IMR-90 (cell line): ENCODE data around the gene ROBO1. TPM values are rescaled to one million over a fixed set of nuclear protein-coding genes. Genes with fewer than 3 reads are reported as not detected.
"Not testable (repeated sequence)": the region's sequence is repeated elsewhere in the genome, so short reads cannot be mapped to it uniquely, and the experiment has no call there.

ENCODE experiments used
- ATAC-seq: fragments of 200-7000 bp; cut with Tn5 transposase; 2 replicates; pipeline ENCODE4 v1.9.1; 2020; ENCODE audit warnings: low read depth, mild to moderate bottlenecking, moderate library complexity
- BruUV-seq: library from RNA; stranded (reverse); fragments of 400-500 nt; replicated peaks from 2 replicates; lab custom pipeline; 2021; lab: Mats Ljungman, UMichigan
- CTCF ChIA-PET: fragments of 300-600 bp; formaldehyde crosslinking; extraction: SDS; loops from one replicate; lab custom pipeline; 2021; ENCODE audit warnings: antibody characterized with exemption; lab: Yijun Ruan, JAX
- POLR2A ChIA-PET: fragments of 300-600 bp; sonication (Branson Sonifier 250); formaldehyde crosslinking; loops from one replicate; lab custom pipeline; 2022; ENCODE audit warnings: antibody characterized with exemption; ENCODE audit not compliant: unreplicated experiment; lab: Charles Lee
- DNase-seq: peaks from one replicate; pipeline ENCODE4 v3.0.0; 2013
- H2AFZ ChIP-seq: replicated peaks from 2 replicates; pipeline ENCODE3; 2013; ENCODE audit warnings: low read length, mild to moderate bottlenecking; ENCODE audit not compliant: poor library complexity
- H2AK5ac ChIP-seq: 2 replicates; pipeline ENCODE4 v1.6.1; 2013; ENCODE audit warnings: low read depth, low read length, inconsistent platforms
- H2AK9ac ChIP-seq: replicated peaks from 2 replicates; pipeline ENCODE3; 2013; ENCODE audit warnings: mild to moderate bottlenecking, low read depth, low read length, moderate library complexity; ENCODE audit not compliant: poor library complexity
- H2BK120ac ChIP-seq: 2 replicates; pipeline ENCODE4 v1.6.1; 2013; ENCODE audit warnings: low read depth, low read length, inconsistent platforms
- H2BK15ac ChIP-seq: 3 replicates; pipeline ENCODE4 v1.6.1; 2013; ENCODE audit warnings: low read depth, low read length, inconsistent platforms
- H2BK20ac ChIP-seq: 2 replicates; pipeline ENCODE4 v1.6.1; 2013; ENCODE audit warnings: low read depth, mild to moderate bottlenecking, inconsistent platforms, low read length, moderate library complexity
- H2BK5ac ChIP-seq: 2 replicates; pipeline ENCODE4 v1.6.1; 2013; ENCODE audit warnings: mild to moderate bottlenecking, low read depth, low read length, inconsistent platforms; ENCODE audit not compliant: poor library complexity, severe bottlenecking
- H3K14ac ChIP-seq: replicated peaks from 2 replicates; pipeline ENCODE4 v1.6.1; 2013; ENCODE audit warnings: low read depth, low read length, inconsistent platforms
- H3K18ac ChIP-seq: 2 replicates; pipeline ENCODE4 v1.6.1; 2013; ENCODE audit warnings: low read depth, low read length, control low read depth
- H3K23ac ChIP-seq: 2 replicates; pipeline ENCODE4 v1.6.1; 2013; ENCODE audit warnings: low read depth, low read length, inconsistent platforms
- H3K27ac ChIP-seq: 2 replicates; pipeline ENCODE4 v1.5.1; 2013; ENCODE audit warnings: mild to moderate bottlenecking, control low read depth, low read length; ENCODE audit not compliant: insufficient read depth
- H3K27me3 ChIP-seq: 2 replicates; pipeline ENCODE4 v1.6.1; 2013; ENCODE audit warnings: low read length; ENCODE audit not compliant: control insufficient read depth, insufficient read depth
- H3K36me3 ChIP-seq: 2 replicates; pipeline ENCODE4 v1.6.1; 2013; ENCODE audit warnings: low read length, mixed read lengths; ENCODE audit not compliant: control insufficient read depth, insufficient read depth
- H3K4ac ChIP-seq: 2 replicates; pipeline ENCODE4 v1.6.1; 2013; ENCODE audit warnings: low read depth, low read length, inconsistent platforms
- H3K4me1 ChIP-seq: 2 replicates; pipeline ENCODE4 v1.6.1; 2013; ENCODE audit warnings: low read length, mixed read lengths; ENCODE audit not compliant: control insufficient read depth, insufficient read depth
- H3K4me2 ChIP-seq: 2 replicates; pipeline ENCODE4 v1.6.1; 2013; ENCODE audit warnings: low read depth, mild to moderate bottlenecking, control low read depth, low read length, moderate library complexity
- H3K4me3 ChIP-seq: 2 replicates; pipeline ENCODE4 v1.5.1; 2013; ENCODE audit warnings: low read depth, mild to moderate bottlenecking, control low read depth, low read length, moderate library complexity; ENCODE audit not compliant: insufficient read depth
- H3K56ac ChIP-seq: 2 replicates; pipeline ENCODE4 v1.6.1; 2013; ENCODE audit warnings: low read length, inconsistent platforms; ENCODE audit not compliant: insufficient read depth; ENCODE audit errors: extremely low read depth
- H3K79me1 ChIP-seq, 2 experiments: 2 replicates each; pipeline ENCODE4 v1.6.1; 2013; ENCODE audit warnings: low read length in 2 of 2, inconsistent platforms in 1 of 2, low read depth in 1 of 2
- H3K9ac ChIP-seq: 2 replicates; pipeline ENCODE4 v1.6.1; 2013; ENCODE audit warnings: low read depth, low read length, control low read depth
- H3K9me1 ChIP-seq: 2 replicates; pipeline ENCODE4 v1.6.1; 2013; ENCODE audit warnings: low read length, inconsistent platforms; ENCODE audit not compliant: insufficient read depth
- H3K9me3 ChIP-seq: 2 replicates; pipeline ENCODE4 v1.6.1; 2013; ENCODE audit warnings: low read length; ENCODE audit not compliant: control insufficient read depth, insufficient read depth
- H4K20me1 ChIP-seq: 2 replicates; pipeline ENCODE4 v1.6.1; 2013; ENCODE audit warnings: low read length, inconsistent platforms; ENCODE audit not compliant: insufficient read depth
- H4K5ac ChIP-seq: 2 replicates; pipeline ENCODE4 v1.6.1; 2013; ENCODE audit warnings: mild to moderate bottlenecking, low read depth, low read length, control low read depth
- H4K8ac ChIP-seq, 2 experiments: 2 replicates each; pipeline ENCODE4 v1.6.1; 2013; ENCODE audit warnings: low read depth in 2 of 2, low read length in 2 of 2, control low read depth in 1 of 2, inconsistent platforms in 1 of 2
- H4K91ac ChIP-seq: 2 replicates; pipeline ENCODE4 v1.6.1; 2013; ENCODE audit warnings: low read depth, low read length, inconsistent platforms; ENCODE audit not compliant: insufficient read depth
- WGBS, 2 experiments: methylation state at CpG; one replicate each; pipeline versions ENCODE4 v1.1.5 to v1.1.7; 2013; ENCODE audit warnings: missing lambda C conversion rate in 2 of 2; ENCODE audit not compliant: insufficient read length in 1 of 2; ENCODE audit errors: extremely low coverage in 2 of 2; 5-methylcytosine and 5-hydroxymethylcytosine counted together
- dilution Hi-C: fragments of 300-500 bp; cut with HindIII; formaldehyde crosslinking; loops from one replicate; pipeline ENCODE4 v1.14.3; 2018; ENCODE audit warnings: low sequenced_read_pairs; ENCODE audit not compliant: unreplicated experiment
- in situ Hi-C: fragments of 300-500 bp; cut with MboI; formaldehyde crosslinking; loops from 3 replicates; pipeline ENCODE4 v1.14.3; 2019; ENCODE audit warnings: low sequenced_read_pairs, inconsistent platforms, mixed read lengths
- intact Hi-C: fragments of 100-400 bp; cut with micrococcal nuclease; formaldehyde crosslinking; loops from 2 replicates; pipeline ENCODE4 v1.10.0; 2022
- polyA plus RNA-seq, 3 experiments: library from polyadenylated mRNA; depleted of rRNA; stranded (reverse); fragments of >200 nt; gene quantifications; 2 replicates each; pipeline ENCODE4 v1.2.3, GENCODE V29; 2012; ENCODE audit warnings: low replicate concordance in 1 of 3
- total RNA-seq: library from RNA; depleted of rRNA; stranded (reverse); fragments of >200 nt; gene quantifications from 2 replicates; pipeline ENCODE4 v1.2.3, GENCODE V29; 2012

ROBO1 gene
- total and polyA plus RNA-seq, 2 of the 4 experiments (the other 2 are of a cell fraction): 24.1 to 53.9 TPM

- H2AK5ac ChIP-seq, H3K9ac ChIP-seq, H3K27me3 ChIP-seq, H2AFZ ChIP-seq, H3K36me3 ChIP-seq, H3K56ac ChIP-seq, H3K4me3 ChIP-seq, dilution Hi-C loops, H3K14ac ChIP-seq, H3K18ac ChIP-seq, DNase-seq, H2BK5ac ChIP-seq, BruUV-seq, H2BK120ac ChIP-seq, ATAC-seq, H3K4me1 ChIP-seq, H3K27ac ChIP-seq, H3K4ac ChIP-seq, POLR2A ChIA-PET, H3K4me2 ChIP-seq, H2AK9ac ChIP-seq, H4K20me1 ChIP-seq, intact Hi-C loops, H4K91ac ChIP-seq, H3K9me3 ChIP-seq, H2BK20ac ChIP-seq, in situ Hi-C loops, H4K8ac ChIP-seq, H3K9me1 ChIP-seq, H3K23ac ChIP-seq, H4K5ac ChIP-seq, CTCF ChIA-PET, H2BK15ac ChIP-seq: not testable (repeated sequence)
- H3K79me1 ChIP-seq: peaks cover 7 to 11% of the 10 kb centered on the region in 2 experiments; a peak in 2 of 4 replicates
- no CpG with 5 or more reads among the region's 3 CpGs for WGBS, 2 experiments
These were observed 1017.5 kb downstream of the ROBO1 start for GRCh38 chr3:78750291-78750690.
